CD4-positive, alpha-beta memory T cell (primary cell): Measurements from ENCODE around the gene IL6ST. TPM values are rescaled to one million over a fixed set of nuclear protein-coding genes. Genes with fewer than 3 reads are reported as not detected.

Experiments used
- CTCF ChIA-PET: fragments of 350-600 bp; sonication (Branson Sonifier 250); formaldehyde crosslinking; loops from one replicate; lab custom pipeline; 2021; ENCODE audit warnings: inconsistent platforms; ENCODE audit not compliant: partially characterized antibody; lab: Charles Lee
- POLR2A ChIA-PET: fragments of 350-600 bp; sonication (Branson Sonifier 250); formaldehyde crosslinking; loops from one replicate; lab custom pipeline; 2021; ENCODE audit not compliant: partially characterized antibody; lab: Charles Lee
- DNase-seq, 5 donors: peaks; one replicate each; pipeline versions ENCODE4 v3.0.0 to v3.0.0-alpha.2; 2020 to 2022; ENCODE audit warnings: mixed read lengths in 1 of 5
- H3K27ac ChIP-seq: one replicate; pipeline ENCODE4 v1.7.0; 2013; ENCODE audit warnings: low read depth, low read length
- H3K27me3 ChIP-seq: 2 replicates; pipeline ENCODE4 v1.7.0; 2013; ENCODE audit warnings: mild to moderate bottlenecking, low read length, moderate library complexity; ENCODE audit not compliant: insufficient read depth
- H3K36me3 ChIP-seq: 2 replicates; pipeline ENCODE4 v1.7.0; 2013; ENCODE audit warnings: mild to moderate bottlenecking, low read length, moderate library complexity; ENCODE audit not compliant: insufficient read depth
- H3K4me1 ChIP-seq: 2 replicates; pipeline ENCODE4 v1.7.0; 2013; ENCODE audit warnings: mild to moderate bottlenecking, low read length, moderate library complexity; ENCODE audit not compliant: insufficient read depth
- H3K4me3 ChIP-seq, 2 donors: one replicate each; pipeline ENCODE4 v1.7.0; 2013; ENCODE audit warnings: low read length in 2 of 2, mild to moderate bottlenecking in 1 of 2
- H3K9me3 ChIP-seq, 2 donors: one replicate each; pipeline ENCODE4 v1.7.0; 2013; ENCODE audit warnings: low read length in 2 of 2, control low read depth in 1 of 2; ENCODE audit not compliant: control insufficient read depth in 1 of 2
- H3K27ac Mint-ChIP-seq, 7 donors: one replicate each; pipeline ENCODE4 v1.8.0; 2020 to 2021; ENCODE audit warnings: mixed read lengths in 7 of 7, mild to moderate bottlenecking in 6 of 7, inconsistent platforms in 3 of 7, moderate library complexity in 3 of 7
- H3K27me3 Mint-ChIP-seq, 2 donors: one replicate each; pipeline ENCODE4 v1.8.0; 2020 to 2021; ENCODE audit warnings: mixed read lengths in 2 of 2
- H3K36me3 Mint-ChIP-seq, 2 donors: one replicate each; pipeline ENCODE4 v1.8.0; 2020 to 2021; ENCODE audit warnings: mixed read lengths in 2 of 2, inconsistent platforms in 1 of 2, mild to moderate bottlenecking in 1 of 2
- H3K4me1 Mint-ChIP-seq, 4 donors: one replicate each; pipeline ENCODE4 v1.8.0; 2020 to 2021; ENCODE audit warnings: mixed read lengths in 4 of 4, mild to moderate bottlenecking in 1 of 4
- H3K4me3 Mint-ChIP-seq, 8 donors: one replicate each; pipeline ENCODE4 v1.8.0; 2020 to 2021; ENCODE audit warnings: mixed read lengths in 8 of 8, mild to moderate bottlenecking in 7 of 8, moderate library complexity in 6 of 8, inconsistent platforms in 3 of 8
- H3K9me3 Mint-ChIP-seq, 8 donors: one replicate each; pipeline ENCODE4 v1.8.0; 2020 to 2021; ENCODE audit warnings: mixed read lengths in 8 of 8, mild to moderate bottlenecking in 5 of 8, inconsistent platforms in 3 of 8, moderate library complexity in 1 of 8
- intact Hi-C: fragments of 100-400 bp; cut with micrococcal nuclease; formaldehyde crosslinking; loops from one replicate; pipeline ENCODE4 v1.15.1; 2023
- polyA plus RNA-seq, 2 donors: library from polyadenylated mRNA; unstranded; fragments of 300-500 nt; fragmentation: Illumina TruSeq; gene quantifications; one replicate each; pipeline ENCODE4 v1.2.3, GENCODE V29; 2021
- total RNA-seq, 2 experiments: library from RNA; stranded (reverse); gene quantifications; one replicate each; pipeline ENCODE4 v1.2.3, GENCODE V29; 2021

IL6ST gene
- total and polyA plus RNA-seq, 4 experiments from 2014 or later: 26.3 to 180 (median 110) TPM

DNA sequence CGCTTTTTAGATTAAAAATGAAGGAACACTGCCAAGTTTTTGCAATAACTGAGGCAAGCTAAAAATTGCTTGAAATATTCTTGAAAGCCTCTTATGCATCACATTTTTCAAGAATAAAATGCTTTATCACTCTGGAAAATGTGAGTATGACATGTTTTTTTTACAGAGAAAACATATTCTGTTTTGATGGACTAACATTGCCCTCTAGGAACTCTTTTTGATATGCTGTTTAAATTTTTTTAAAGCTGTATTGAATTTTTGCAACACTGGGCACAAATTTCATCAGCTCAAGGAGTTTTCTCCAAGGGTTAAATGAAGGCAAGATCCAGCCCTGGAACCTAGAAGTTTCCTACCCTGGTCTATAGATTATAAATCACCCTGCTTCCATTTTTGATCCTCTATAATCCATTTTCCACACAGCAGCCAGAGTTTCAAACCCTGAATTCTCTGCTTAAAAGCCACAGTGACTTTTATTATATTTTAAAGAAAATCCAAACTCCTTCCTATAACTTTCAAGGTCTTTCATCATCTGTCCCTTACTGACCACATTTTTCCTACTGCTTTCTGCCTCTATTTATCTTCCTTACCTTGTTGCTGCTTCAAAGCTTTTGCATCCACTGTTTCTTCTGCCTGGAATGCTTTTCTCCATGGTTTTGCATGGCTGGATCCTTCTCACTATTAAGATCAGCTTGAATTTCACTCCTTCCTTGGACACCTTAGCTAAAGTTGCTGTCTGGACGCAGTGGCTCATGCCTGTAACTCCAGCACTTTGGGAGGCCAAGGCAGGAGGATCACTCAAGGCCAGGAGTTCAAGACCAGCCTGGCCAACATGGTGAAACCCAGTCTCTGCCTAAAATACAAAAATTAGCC lies 82.7 kb downstream of the IL6ST start:
- ChIA-PET CTCF (interaction anchor here (0.9 kb wide), 1 partner anchor 11 kb away, joined by 3 read pairs; no protein-coding TSS in a partner anchor), POLR2A (no interaction called here)
- DNase-seq: no peak
- no peaks in the 10 kb centered on the region for H3K36me3 ChIP-seq
- no peak overlapping the region for H3K4me3 Mint-ChIP-seq
- no peaks in the 10 kb centered on the region for H3K27me3 Mint-ChIP-seq
- H3K4me1 Mint-ChIP-seq: no peaks in the 10 kb centered on the region
- intact Hi-C loops: no loop called here
- H3K27ac ChIP-seq: no peak overlapping the region
- H3K4me3 ChIP-seq: no peak overlapping the region
- H3K27ac Mint-ChIP-seq: peak overlapping the region in 1 of 7 donors; percentile 19
- H3K9me3 Mint-ChIP-seq: peaks cover 0 to 5% (median 0%) of the 10 kb centered on the region in 8 donors
- H3K27me3 ChIP-seq: no peaks in the 10 kb centered on the region
- H3K36me3 Mint-ChIP-seq: no peaks in the 10 kb centered on the region
- H3K9me3 ChIP-seq: no peaks in the 10 kb centered on the region
- no peaks in the 10 kb centered on the region for H3K4me1 ChIP-seq

DNA sequence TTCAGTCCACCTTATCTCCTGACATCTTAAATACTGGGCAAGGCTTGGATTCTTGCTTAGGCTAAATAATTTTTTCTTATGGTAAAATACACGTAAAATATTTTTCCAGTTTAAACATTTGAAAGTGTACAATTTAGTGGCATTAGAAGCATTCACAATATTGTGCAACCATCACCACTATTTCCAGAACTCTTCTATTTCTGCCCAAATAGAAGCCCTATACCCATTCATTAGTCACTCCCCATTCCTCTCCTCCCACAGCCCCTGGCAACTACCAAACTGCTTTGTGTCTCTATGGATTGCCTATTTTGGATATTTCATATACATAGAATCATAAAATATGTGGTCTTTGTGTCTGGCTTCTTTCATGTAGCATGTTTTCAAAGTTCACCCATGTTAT lies 86.0 kb downstream of the IL6ST start:
- Histone ChIP-seq H3K9me3 (no peaks in the 10 kb centered on the region), H3K27me3 (no peaks in the 10 kb centered on the region), H3K27ac (no peak overlapping the region), H3K4me3 (no peak overlapping the region), H3K4me1 (peaks cover 13% of the 10 kb centered on the region), H3K36me3 (no peaks in the 10 kb centered on the region)
- Mint-ChIP-seq H3K4me1 (peaks cover 6 to 20% (median 14%) of the 10 kb centered on the region in 4 donors), H3K9me3 (peaks cover 0 to 5% (median 0%) of the 10 kb centered on the region in 8 donors), H3K27me3 (no peaks in the 10 kb centered on the region), H3K4me3 (no peak overlapping the region), H3K36me3 (no peaks in the 10 kb centered on the region), H3K27ac (no peak overlapping the region)
- DNase-seq: no peak
- ChIA-PET POLR2A (no interaction called here), CTCF (no interaction called here)
- intact Hi-C loops: no loop called here

DNA sequence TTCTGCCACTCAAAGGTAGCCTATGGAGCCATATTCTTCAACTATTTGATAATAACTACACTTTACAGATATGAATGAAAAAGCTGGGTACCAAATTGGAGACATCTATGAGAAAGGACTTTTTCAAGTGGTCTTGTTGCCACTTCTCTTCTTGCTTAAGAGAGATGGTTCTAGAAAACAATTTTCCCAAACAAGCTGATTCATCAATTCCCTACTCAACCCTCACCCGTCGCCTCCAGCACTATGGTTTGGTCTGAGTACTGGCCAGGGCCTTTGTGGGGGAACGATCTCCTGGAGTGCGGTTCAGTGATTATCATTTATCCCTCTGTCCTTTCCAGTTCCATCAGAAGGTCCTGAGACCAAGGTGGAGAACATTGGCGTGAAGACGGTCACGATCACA lies 86.8 kb downstream of the IL6ST start:
- no peaks in the 10 kb centered on the region for H3K27me3 Mint-ChIP-seq
- CTCF ChIA-PET: no interaction called here
- H3K36me3 Mint-ChIP-seq: no peaks in the 10 kb centered on the region
- H3K4me1 ChIP-seq: peaks cover 21% of the 10 kb centered on the region
- no peaks in the 10 kb centered on the region for H3K27me3 ChIP-seq
- H3K4me3 ChIP-seq: no peak overlapping the region
- intact Hi-C loops: no loop called here
- POLR2A ChIA-PET: no interaction called here
- no peak for DNase-seq
- H3K27ac ChIP-seq: no peak overlapping the region
- H3K27ac Mint-ChIP-seq: no peak overlapping the region
- no peak overlapping the region for H3K4me3 Mint-ChIP-seq
- peaks cover 0 to 5% (median 0%) of the 10 kb centered on the region in 8 donors for H3K9me3 Mint-ChIP-seq
- H3K4me1 Mint-ChIP-seq: peaks cover 14 to 29% (median 22%) of the 10 kb centered on the region in 4 donors
- no peaks in the 10 kb centered on the region for H3K9me3 ChIP-seq
- H3K36me3 ChIP-seq: no peaks in the 10 kb centered on the region

DNA sequence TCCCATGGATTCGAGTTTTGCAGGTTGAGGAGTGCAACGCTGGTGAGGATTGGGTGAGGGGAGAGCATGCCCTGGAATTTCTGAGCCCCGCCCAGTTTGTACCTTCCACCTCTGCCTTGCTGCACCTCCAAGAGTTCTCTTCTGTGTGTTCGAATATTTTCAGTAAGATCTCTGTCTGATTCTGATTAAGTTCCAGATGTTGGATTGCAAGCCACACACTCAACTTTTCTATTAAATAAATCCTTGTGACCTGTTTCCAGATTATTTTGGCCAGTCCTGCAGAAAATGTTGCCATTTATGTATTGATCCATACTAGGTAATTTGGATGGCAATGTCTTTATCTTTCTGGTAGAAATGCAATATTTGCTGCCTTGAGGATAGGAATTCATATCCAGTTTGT lies 89.5 kb downstream of the IL6ST start:
- Mint-ChIP-seq H3K9me3 (peaks cover 0 to 5% (median 0%) of the 10 kb centered on the region in 8 donors), H3K27me3 (no peaks in the 10 kb centered on the region), H3K27ac (peak overlapping the region in 1 of 7 donors; percentile 54), H3K4me1 (peaks cover 17 to 33% (median 25%) of the 10 kb centered on the region in 4 donors), H3K36me3 (no peaks in the 10 kb centered on the region), H3K4me3 (peak overlapping the region in 1 of 8 donors; percentile 27)
- Histone ChIP-seq H3K27me3 (no peaks in the 10 kb centered on the region), H3K36me3 (no peaks in the 10 kb centered on the region), H3K4me1 (peaks cover 25% of the 10 kb centered on the region), H3K9me3 (no peaks in the 10 kb centered on the region), H3K27ac (no peak overlapping the region), H3K4me3 (no peak overlapping the region)
- POLR2A ChIA-PET: no interaction called here
- no peak for DNase-seq
- CTCF ChIA-PET: no interaction called here
- intact Hi-C loops: no loop called here

DNA sequence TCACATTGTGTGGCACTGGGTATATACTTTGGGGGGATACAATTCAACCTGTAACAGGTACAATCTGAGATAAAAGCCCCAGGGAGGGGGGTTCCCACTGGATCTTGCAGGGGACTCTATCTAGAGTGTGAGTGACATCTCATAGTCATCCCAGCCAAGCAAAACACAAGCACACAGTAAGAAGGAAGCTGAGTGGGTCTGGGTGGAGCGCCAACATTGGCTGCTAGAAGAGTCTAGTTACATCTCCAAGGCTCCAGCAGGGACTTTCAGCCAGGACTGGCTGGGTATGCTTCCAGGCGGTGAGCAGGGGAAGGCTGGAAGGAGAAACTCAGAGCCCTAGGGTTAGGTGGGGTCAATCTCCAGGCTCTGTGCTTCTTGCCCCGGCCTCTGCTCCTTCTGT lies 90.6 kb downstream of the IL6ST start:
- Mint-ChIP-seq H3K4me1 (peaks cover 17 to 33% (median 25%) of the 10 kb centered on the region in 4 donors), H3K27ac (peak overlapping the region in 1 of 7 donors; percentile 24), H3K36me3 (no peaks in the 10 kb centered on the region), H3K9me3 (peaks cover 0 to 4% (median 0%) of the 10 kb centered on the region in 8 donors), H3K27me3 (no peaks in the 10 kb centered on the region), H3K4me3 (peak overlapping the region in 4 of 8 donors; percentile 1 to 70 (median 40))
- Histone ChIP-seq H3K4me1 (peaks cover 25% of the 10 kb centered on the region), H3K27me3 (no peaks in the 10 kb centered on the region), H3K4me3 (no peak overlapping the region), H3K27ac (no peak overlapping the region), H3K9me3 (no peaks in the 10 kb centered on the region), H3K36me3 (no peaks in the 10 kb centered on the region)
- POLR2A ChIA-PET: no interaction called here
- intact Hi-C loops: no loop called here
- CTCF ChIA-PET: no interaction called here
- DNase-seq: no peak

DNA sequence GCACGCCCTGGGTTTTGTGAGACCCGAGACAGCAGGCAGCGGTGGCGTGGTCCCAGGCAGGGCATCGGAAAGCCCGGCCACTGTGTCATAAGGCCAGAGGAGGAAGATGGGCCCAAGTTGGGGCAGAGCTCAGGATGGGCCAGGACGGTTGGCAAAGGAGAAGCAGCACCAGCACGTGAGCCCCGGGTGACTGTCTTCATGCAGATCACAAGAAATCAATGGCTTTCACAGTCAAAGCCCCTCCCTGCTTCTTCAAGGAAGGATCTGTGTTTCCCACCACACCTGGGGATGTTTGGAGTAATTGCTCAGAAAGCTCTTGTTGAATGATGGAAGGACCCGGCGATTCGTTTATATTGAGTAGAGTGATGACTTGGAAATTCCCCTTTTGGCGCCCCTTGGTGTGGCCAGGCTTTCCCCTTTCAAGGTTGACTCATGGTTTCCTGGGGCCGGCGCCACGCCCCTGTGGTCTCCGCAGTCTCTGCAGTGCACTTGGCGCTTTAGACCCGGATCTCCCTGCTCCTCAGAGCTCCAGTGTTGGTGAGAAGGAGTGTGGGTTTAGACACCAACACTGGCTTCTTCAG lies 91.6 kb downstream of the IL6ST start:
- H3K9me3 ChIP-seq: no peaks in the 10 kb centered on the region
- Mint-ChIP-seq H3K4me3 (peak overlapping the region in 7 of 8 donors; percentile 49 to 77 (median 66)), H3K27ac (peak overlapping the region in 6 of 7 donors; percentile 36 to 84 (median 76)), H3K9me3 (no peaks in the 10 kb centered on the region), H3K4me1 (peaks cover 17 to 33% (median 25%) of the 10 kb centered on the region in 4 donors), H3K27me3 (no peaks in the 10 kb centered on the region), H3K36me3 (no peaks in the 10 kb centered on the region)
- no peaks in the 10 kb centered on the region for H3K36me3 ChIP-seq
- ChIA-PET POLR2A (no interaction called here), CTCF (no interaction called here)
- peaks cover 25% of the 10 kb centered on the region for H3K4me1 ChIP-seq
- peak overlapping the region in 1 of 2 donors; percentile 1 for H3K4me3 ChIP-seq
- no peaks in the 10 kb centered on the region for H3K27me3 ChIP-seq
- peak; percentile 43 to 85 (median 51) for DNase-seq
- H3K27ac ChIP-seq: no peak overlapping the region
- intact Hi-C loops: no loop called here

DNA sequence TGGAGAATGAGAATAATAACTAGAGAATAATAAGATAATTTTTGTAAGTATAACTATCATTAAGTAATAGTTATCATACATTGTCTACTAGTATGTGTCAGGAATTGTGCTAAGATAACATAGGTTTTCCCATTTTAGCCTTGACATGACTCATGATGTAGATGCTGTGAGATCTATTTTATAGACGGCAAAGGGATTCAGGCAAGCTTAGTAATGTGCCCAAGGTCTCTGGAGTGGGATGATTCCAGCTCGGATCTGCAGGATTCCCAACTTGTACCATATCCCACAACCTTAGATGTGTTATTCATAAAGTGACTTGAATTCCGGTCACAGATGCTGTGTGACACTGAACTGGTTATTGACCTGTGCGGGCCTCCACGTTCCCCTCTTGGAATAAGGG lies 92.1 kb downstream of the IL6ST start:
- H3K27ac Mint-ChIP-seq: peak overlapping the region in 2 of 7 donors; percentile 79 to 84
- no peak overlapping the region for H3K27ac ChIP-seq
- no peaks in the 10 kb centered on the region for H3K36me3 ChIP-seq
- H3K4me1 ChIP-seq: peaks cover 29% of the 10 kb centered on the region
- no peak overlapping the region for H3K4me3 ChIP-seq
- H3K36me3 Mint-ChIP-seq: no peaks in the 10 kb centered on the region
- H3K4me1 Mint-ChIP-seq: peaks cover 17 to 36% (median 28%) of the 10 kb centered on the region in 4 donors
- no peaks in the 10 kb centered on the region for H3K27me3 Mint-ChIP-seq
- POLR2A ChIA-PET: no interaction called here
- peak overlapping the region in 7 of 8 donors; percentile 40 to 77 (median 66) for H3K4me3 Mint-ChIP-seq
- no peaks in the 10 kb centered on the region for H3K27me3 ChIP-seq
- no peaks in the 10 kb centered on the region for H3K9me3 Mint-ChIP-seq
- no peak for DNase-seq
- no peaks in the 10 kb centered on the region for H3K9me3 ChIP-seq
- CTCF ChIA-PET: no interaction called here
- intact Hi-C loops: no loop called here
